ENCODE results near the gene ABCG5. TPM values are rescaled to one million over a fixed set of nuclear protein-coding genes. Genes with fewer than 3 reads are reported as not detected.

Gene ABCG5
- total RNA-seq, 4 donors from 2014 or later: not detected

DNA sequence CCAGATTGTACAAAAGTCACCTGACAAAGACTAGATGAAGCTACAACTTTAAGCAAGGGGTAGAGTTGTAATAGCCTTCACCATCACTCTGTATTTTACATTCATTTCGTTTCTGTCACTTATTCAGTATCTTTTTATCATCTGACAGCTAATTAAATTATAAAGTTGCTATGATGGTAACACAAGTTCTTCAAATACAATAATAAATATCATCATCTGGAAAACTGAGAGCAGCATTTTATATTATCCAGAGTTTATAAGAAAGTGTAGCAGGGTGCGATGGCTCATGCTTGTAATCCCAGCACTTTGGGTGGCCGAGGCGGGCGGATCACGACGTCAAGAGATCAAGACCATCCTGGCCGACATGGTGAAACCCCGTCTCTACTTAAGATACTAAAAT, 43.7 kb downstream of the ABCG5 start:
- TF ChIP-seq EP300 (IDR thresholded peaks at IDR 0.05): no peak
- TF ChIP-seq POLR2AphosphoS5 (IDR thresholded peaks at IDR 0.05): no peak
- TF ChIP-seq, protein P1, sequence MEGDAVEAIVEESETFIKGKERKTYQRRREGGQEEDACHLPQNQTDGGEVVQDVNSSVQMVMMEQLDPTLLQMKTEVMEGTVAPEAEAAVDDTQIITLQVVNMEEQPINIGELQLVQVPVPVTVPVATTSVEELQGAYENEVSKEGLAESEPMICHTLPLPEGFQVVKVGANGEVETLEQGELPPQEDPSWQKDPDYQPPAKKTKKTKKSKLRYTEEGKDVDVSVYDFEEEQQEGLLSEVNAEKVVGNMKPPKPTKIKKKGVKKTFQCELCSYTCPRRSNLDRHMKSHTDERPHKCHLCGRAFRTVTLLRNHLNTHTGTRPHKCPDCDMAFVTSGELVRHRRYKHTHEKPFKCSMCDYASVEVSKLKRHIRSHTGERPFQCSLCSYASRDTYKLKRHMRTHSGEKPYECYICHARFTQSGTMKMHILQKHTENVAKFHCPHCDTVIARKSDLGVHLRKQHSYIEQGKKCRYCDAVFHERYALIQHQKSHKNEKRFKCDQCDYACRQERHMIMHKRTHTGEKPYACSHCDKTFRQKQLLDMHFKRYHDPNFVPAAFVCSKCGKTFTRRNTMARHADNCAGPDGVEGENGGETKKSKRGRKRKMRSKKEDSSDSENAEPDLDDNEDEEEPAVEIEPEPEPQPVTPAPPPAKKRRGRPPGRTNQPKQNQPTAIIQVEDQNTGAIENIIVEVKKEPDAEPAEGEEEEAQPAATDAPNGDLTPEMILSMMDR (IDR thresholded peaks at IDR 0.05): no peak
- TF ChIP-seq POLR2A (IDR thresholded peaks at IDR 0.05): no peak
- Histone ChIP-seq H3K27ac (no peak overlapping the region), H3K4me3 (no peak overlapping the region), H3K4me1 (no peaks in the 10 kb centered on the region), H3K9me3 (no peaks in the 10 kb centered on the region), H3K27me3 (no peaks in the 10 kb centered on the region), H3K36me3 (peaks cover 35% of the 10 kb centered on the region)
- 88% methylated on average over 9 of the region's 9 CpGs for WGBS
- no peak for DNase-seq (ENCODE audit: low spot score in 2 of 2)

- no peaks in the 10 kb centered on the region for H3K27me3 ChIP-seq
- WGBS: 81% methylated on average over 3 of the region's 3 CpGs
- DNase-seq (ENCODE audit: low spot score in 2 of 2): no peak
- H3K36me3 ChIP-seq: peaks cover 49% of the 10 kb centered on the region
- H3K4me1 ChIP-seq: peaks cover 2% of the 10 kb centered on the region
- no peak overlapping the region for H3K4me3 ChIP-seq
- TF ChIP-seq POLR2A (IDR thresholded peaks at IDR 0.05): no peak
- TF ChIP-seq POLR2AphosphoS5 (IDR thresholded peaks at IDR 0.05): no peak
- TF ChIP-seq EP300 (IDR thresholded peaks at IDR 0.05): no peak
- TF ChIP-seq, protein P1 (IDR thresholded peaks at IDR 0.05): no peak
- no peaks in the 10 kb centered on the region for H3K9me3 ChIP-seq
- H3K27ac ChIP-seq: no peak overlapping the region
Measured at GRCh38 chr2:43792653-43793052, 46.0 kb downstream of the ABCG5 start.

DNA sequence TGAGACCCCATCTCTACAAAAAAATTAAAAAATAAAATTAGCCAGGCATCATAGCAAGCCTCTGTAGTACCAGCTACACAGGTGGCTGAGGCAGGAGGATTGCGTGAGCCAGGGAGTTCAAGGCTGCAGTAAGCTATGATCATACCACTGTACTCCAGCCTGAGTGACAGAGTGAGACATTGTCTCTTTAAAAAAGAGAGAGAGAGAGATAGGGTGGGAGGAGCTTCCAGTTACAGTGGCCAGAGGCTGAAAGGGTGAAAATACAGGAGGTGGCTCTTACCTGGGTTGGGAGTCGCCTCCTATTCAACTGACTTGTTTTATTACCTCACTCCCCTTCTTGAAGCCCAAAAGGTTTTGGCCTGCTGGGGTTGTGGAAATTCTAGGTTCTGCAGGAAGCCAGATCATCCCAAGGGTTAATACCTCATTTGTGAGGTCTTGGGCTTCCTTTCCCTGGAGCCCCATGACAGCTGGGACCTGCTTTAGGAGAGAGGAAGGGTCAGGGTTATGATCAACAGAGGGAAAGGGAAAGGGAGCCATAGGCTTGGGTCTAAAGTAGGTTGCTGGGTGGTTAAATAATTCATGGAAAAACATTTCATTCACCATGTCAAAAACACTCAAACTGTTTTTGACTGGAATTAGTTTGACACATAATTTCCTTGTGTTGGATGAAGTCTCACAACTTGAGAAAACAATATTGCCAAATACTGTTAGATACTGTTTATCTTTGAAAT, 47.4 kb downstream of the ABCG5 start:
- H3K4me1 ChIP-seq: peaks cover 2% of the 10 kb centered on the region
- no peak for TF ChIP-seq POLR2AphosphoS5 (IDR thresholded peaks at IDR 0.05)
- WGBS: 87% methylated on average over 2 of the region's 2 CpGs
- no peak overlapping the region for H3K4me3 ChIP-seq
- no peak for DNase-seq (ENCODE audit: low spot score in 2 of 2)
- H3K9me3 ChIP-seq: no peaks in the 10 kb centered on the region
- peaks cover 53% of the 10 kb centered on the region for H3K36me3 ChIP-seq
- peak overlapping the region; percentile 12 for H3K27ac ChIP-seq
- H3K27me3 ChIP-seq: no peaks in the 10 kb centered on the region

DNA sequence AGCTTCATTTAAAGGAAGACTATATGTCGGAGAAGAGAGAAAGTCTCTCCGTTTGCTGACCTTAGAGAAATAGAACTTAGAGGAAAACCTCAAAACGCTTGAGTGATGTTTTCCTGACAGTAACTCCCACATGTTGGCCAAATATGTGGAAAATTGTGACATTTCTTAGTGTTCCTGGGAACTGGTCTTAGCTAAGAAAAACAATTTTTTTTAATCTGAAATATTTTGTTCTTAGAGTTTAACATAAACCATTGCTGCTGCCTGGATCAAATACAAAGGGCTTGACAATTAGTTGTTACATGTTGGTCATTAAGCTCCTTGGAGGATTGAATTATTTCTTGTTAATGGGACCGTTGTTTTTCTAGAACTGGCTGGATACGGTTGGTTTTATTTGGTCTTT, 48.5 kb downstream of the ABCG5 start:
- no peak for TF ChIP-seq EP300 (IDR thresholded peaks at IDR 0.05)
- no peak for TF ChIP-seq POLR2AphosphoS5 (IDR thresholded peaks at IDR 0.05)
- no peak for TF ChIP-seq POLR2A (IDR thresholded peaks at IDR 0.05)
- TF ChIP-seq, protein P1 (IDR thresholded peaks at IDR 0.05): no peak
- H3K27ac ChIP-seq: peak overlapping the region; percentile 46
- H3K36me3 ChIP-seq: peaks cover 46% of the 10 kb centered on the region
- no peak overlapping the region for H3K4me3 ChIP-seq
- no peaks in the 10 kb centered on the region for H3K27me3 ChIP-seq
- no peak for DNase-seq (ENCODE audit: low spot score in 2 of 2)
- 51% methylated on average over 5 of the region's 5 CpGs for WGBS
- peaks cover 2% of the 10 kb centered on the region for H3K4me1 ChIP-seq
- no peaks in the 10 kb centered on the region for H3K9me3 ChIP-seq

GRCh38 chr2:43788646-43789045, 50.0 kb downstream of the ABCG5 start:
- H3K4me3 ChIP-seq: no peak overlapping the region
- TF ChIP-seq, protein P1 (IDR thresholded peaks at IDR 0.05): no peak
- TF ChIP-seq EP300 (IDR thresholded peaks at IDR 0.05) (no peak), POLR2A (IDR thresholded peaks at IDR 0.05) (no peak), POLR2AphosphoS5 (IDR thresholded peaks at IDR 0.05) (no peak)
- WGBS: 100% methylated on average over 1 of the region's 1 CpG
- H3K27ac ChIP-seq: no peak overlapping the region
- DNase-seq (ENCODE audit: low spot score in 2 of 2): no peak
- H3K36me3 ChIP-seq: peaks cover 39% of the 10 kb centered on the region
- H3K27me3 ChIP-seq: no peaks in the 10 kb centered on the region
- no peaks in the 10 kb centered on the region for H3K9me3 ChIP-seq
- peaks cover 2% of the 10 kb centered on the region for H3K4me1 ChIP-seq

All from suprapubic skin (tissue), 4 donors.